ENCODE results near the gene KIAA0408.

GRCh38 chr6:127466416-127466815 is 7.2 kb upstream of the KIAA0408 start:
- TF ChIP-seq POLR2AphosphoS5 (IDR thresholded peaks at IDR 0.05; ENCODE audit: low read depth, low read length) (no peak), JUND (IDR thresholded peaks at IDR 0.05) (no peak)
